ENCODE results near the gene SPTA1. TPM values are rescaled to one million over a fixed set of nuclear protein-coding genes. Genes with fewer than 3 reads are reported as not detected.

The SPTA1 gene
- total and polyA plus RNA-seq, 2 experiments from 2014 or later, result 0.03 TPM; not detected in 1

DNA sequence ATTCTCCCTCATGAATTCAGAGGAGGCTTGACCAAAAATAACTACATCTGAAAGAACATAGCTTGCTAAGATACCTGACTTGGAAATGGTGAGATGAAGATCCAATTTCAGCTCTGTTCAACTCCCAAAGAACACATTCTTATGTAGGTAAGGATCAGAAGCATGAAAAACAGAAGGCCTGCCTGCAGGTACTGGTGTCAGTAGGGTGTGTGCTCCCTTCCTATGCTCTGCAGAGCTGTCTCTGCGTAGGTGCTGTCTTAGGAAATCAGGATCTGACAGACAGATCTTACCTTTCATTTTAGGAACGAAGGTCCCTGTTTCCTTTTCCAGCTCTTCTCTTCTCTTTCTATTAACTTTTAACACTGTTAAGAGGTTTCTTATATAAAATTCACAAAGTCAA lies 19.6 kb upstream of the SPTA1 start:
- Histone ChIP-seq H3K9me3 (ENCODE audit: low read depth) (no peaks in the 10 kb centered on the region), H3K27me3 (no peaks in the 10 kb centered on the region), H3K4me1 (ENCODE audit: insufficient read depth) (no peaks in the 10 kb centered on the region), H2AFZ (no peak overlapping the region), H3K4me2 (no peak overlapping the region), H3K79me2 (no peaks in the 10 kb centered on the region), H3K27ac (no peak overlapping the region), H3K36me3 (replicated peaks; ENCODE audit: insufficient read depth, low read depth) (no peaks in the 10 kb centered on the region), H3K9me2 (replicated peaks; ENCODE audit: insufficient read depth) (no peaks in the 10 kb centered on the region), H3K4me3 (no peak overlapping the region), H4K20me1 (ENCODE audit: insufficient read depth, poor library complexity, severe bottlenecking) (no peaks in the 10 kb centered on the region)
- no peak for DNase-seq (ENCODE audit: low spot score)
- 70% methylated on average over 2 of the region's 2 CpGs for WGBS (ENCODE audit: low lambda C conversion rate, missing lambda C conversion rate)
- TF ChIP-seq CTCF (IDR thresholded peaks at IDR 0.05; ENCODE audit: poor library complexity), result no peak
- no peak for TF ChIP-seq EZH2phosphoT487 (IDR thresholded peaks at IDR 0.05; ENCODE audit: low read depth, severe bottlenecking, unreplicated experiment)
- TF ChIP-seq EZH2 (IDR thresholded peaks at IDR 0.05; ENCODE audit: borderline replicate concordance), result no peak

GRCh38 chr1:158700552-158700951 lies 14.0 kb upstream of the SPTA1 start, which contains the start of gene OR6K2:
TSS of gene OR6K2 (minus strand) at chr1:158700652. CDS start at chr1:158700652, 0 bp downstream.
- Histone ChIP-seq H3K9me2 (replicated peaks; ENCODE audit: insufficient read depth) (no peaks in the 10 kb centered on the region), H3K4me2 (no peak within 1 kb of the TSS), H4K20me1 (ENCODE audit: insufficient read depth, poor library complexity, severe bottlenecking) (no peaks in the 10 kb centered on the region), H3K9me3 (ENCODE audit: low read depth) (no peaks in the 10 kb centered on the region), H3K27ac (no peak within 1 kb of the TSS), H3K27me3 (no peaks in the 10 kb centered on the region), H3K4me1 (ENCODE audit: insufficient read depth) (no peaks in the 10 kb centered on the region), H3K36me3 (replicated peaks; ENCODE audit: insufficient read depth, low read depth) (no peaks in the 10 kb centered on the region), H3K79me2 (no peaks in the 10 kb centered on the region), H2AFZ (no peak within 1 kb of the TSS), H3K4me3 (no peak within 1 kb of the TSS)
- DNase-seq (ENCODE audit: low spot score), result no peak
- TF ChIP-seq EZH2phosphoT487 (IDR thresholded peaks at IDR 0.05; ENCODE audit: low read depth, severe bottlenecking, unreplicated experiment), result no peak
- no peak for TF ChIP-seq CTCF (IDR thresholded peaks at IDR 0.05; ENCODE audit: poor library complexity)
- TF ChIP-seq EZH2 (IDR thresholded peaks at IDR 0.05; ENCODE audit: borderline replicate concordance), result no peak
- WGBS (ENCODE audit: low lambda C conversion rate, missing lambda C conversion rate), result 94% methylated on average over 4 of the region's 4 CpGs

- Histone ChIP-seq H3K9me3 (ENCODE audit: low read depth) (no peaks in the 10 kb centered on the region), H3K4me1 (ENCODE audit: insufficient read depth) (no peaks in the 10 kb centered on the region), H3K27ac (no peak overlapping the region), H3K36me3 (replicated peaks; ENCODE audit: insufficient read depth, low read depth) (no peaks in the 10 kb centered on the region), H3K27me3 (no peaks in the 10 kb centered on the region), H3K4me3 (no peak overlapping the region), H2AFZ (no peak overlapping the region), H4K20me1 (ENCODE audit: insufficient read depth, poor library complexity, severe bottlenecking) (no peaks in the 10 kb centered on the region), H3K79me2 (no peaks in the 10 kb centered on the region), H3K9me2 (replicated peaks; ENCODE audit: insufficient read depth) (no peaks in the 10 kb centered on the region), H3K4me2 (no peak overlapping the region)
- TF ChIP-seq EZH2phosphoT487 (IDR thresholded peaks at IDR 0.05; ENCODE audit: low read depth, severe bottlenecking, unreplicated experiment) (no peak), EZH2 (IDR thresholded peaks at IDR 0.05; ENCODE audit: borderline replicate concordance) (no peak), CTCF (IDR thresholded peaks at IDR 0.05; ENCODE audit: poor library complexity) (no peak)
- DNase-seq (ENCODE audit: low spot score), result no peak
- WGBS (ENCODE audit: low lambda C conversion rate, missing lambda C conversion rate), result 84% methylated on average over 2 of the region's 2 CpGs
These were observed 8.1 kb upstream of the SPTA1 start for GRCh38 chr1:158694596-158694995.

DNA sequence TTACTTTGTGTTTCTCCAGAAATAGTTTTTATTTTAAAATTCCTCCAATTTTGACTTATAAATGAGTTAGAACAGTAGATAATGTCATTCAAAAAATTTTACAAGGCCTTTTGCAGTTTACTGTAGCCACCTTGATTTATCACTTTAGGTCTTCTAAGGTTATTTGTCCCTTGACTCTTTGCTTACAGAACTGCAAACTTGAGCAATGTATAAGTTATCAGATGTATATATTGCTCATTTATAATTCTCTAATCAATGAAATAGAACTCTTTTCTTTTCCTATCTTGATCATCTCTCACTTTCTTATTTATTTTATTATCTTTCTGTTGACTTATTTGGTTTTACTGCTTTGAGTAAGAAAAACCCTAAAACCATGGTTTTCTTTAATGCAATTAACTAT lies 5.8 kb upstream of the SPTA1 start:
- no peak overlapping the region for H2AFZ ChIP-seq
- no peaks in the 10 kb centered on the region for H4K20me1 ChIP-seq (ENCODE audit: insufficient read depth, poor library complexity, severe bottlenecking)
- no peak overlapping the region for H3K4me3 ChIP-seq
- no peaks in the 10 kb centered on the region for H3K79me2 ChIP-seq
- DNase-seq (ENCODE audit: low spot score), result no peak
- no peaks in the 10 kb centered on the region for H3K36me3 ChIP-seq (replicated peaks; ENCODE audit: insufficient read depth, low read depth)
- H3K9me2 ChIP-seq (replicated peaks; ENCODE audit: insufficient read depth), result no peaks in the 10 kb centered on the region
- H3K4me1 ChIP-seq (ENCODE audit: insufficient read depth), result no peaks in the 10 kb centered on the region
- no peak for TF ChIP-seq EZH2phosphoT487 (IDR thresholded peaks at IDR 0.05; ENCODE audit: low read depth, severe bottlenecking, unreplicated experiment)
- TF ChIP-seq CTCF (IDR thresholded peaks at IDR 0.05; ENCODE audit: poor library complexity), result no peak
- TF ChIP-seq EZH2 (IDR thresholded peaks at IDR 0.05; ENCODE audit: borderline replicate concordance), result no peak
- no peaks in the 10 kb centered on the region for H3K9me3 ChIP-seq (ENCODE audit: low read depth)
- no peaks in the 10 kb centered on the region for H3K27me3 ChIP-seq
- H3K4me2 ChIP-seq, result no peak overlapping the region
- no peak overlapping the region for H3K27ac ChIP-seq
